HEK293 (cell line): ENCODE results near the gene HAUS6.

Experiments
- ATF2 ChIP-seq: fragments of 450-650 bp; formaldehyde crosslinking; IDR thresholded peaks from 2 replicates; pipeline ENCODE4 v1.5.1; 2016; ENCODE audit warnings: missing biosample characterization, missing genetic modification characterization, low read depth
- FEZF1 ChIP-seq: fragments of 450-650 bp; formaldehyde crosslinking; IDR thresholded peaks from 2 replicates; pipeline ENCODE4 v1.5.1; 2016; ENCODE audit warnings: missing biosample characterization, missing genetic modification characterization
- KLF16 ChIP-seq: fragments of 450-650 bp; formaldehyde crosslinking; IDR thresholded peaks from 2 replicates; pipeline ENCODE4 v1.5.1; 2017; ENCODE audit warnings: missing biosample characterization, missing genetic modification characterization
- KLF9 ChIP-seq: fragments of 450-650 bp; formaldehyde crosslinking; IDR thresholded peaks from 2 replicates; pipeline ENCODE4 v1.5.1; 2016; ENCODE audit warnings: missing biosample characterization, missing genetic modification characterization, low read depth
- MYNN ChIP-seq: fragments of 450-650 bp; formaldehyde crosslinking; IDR thresholded peaks from 2 replicates; pipeline ENCODE4 v1.5.1; 2016; ENCODE audit warnings: missing biosample characterization, missing genetic modification characterization, borderline replicate concordance
- MZF1 ChIP-seq: fragments of 450-650 bp; formaldehyde crosslinking; IDR thresholded peaks from 2 replicates; pipeline ENCODE4 v1.5.1; 2017; ENCODE audit warnings: missing biosample characterization, missing genetic modification characterization, borderline replicate concordance
- SCRT1 ChIP-seq: fragments of 450-650 bp; formaldehyde crosslinking; IDR thresholded peaks from 2 replicates; pipeline ENCODE4 v1.5.1; 2016; ENCODE audit warnings: missing biosample characterization, missing genetic modification characterization, borderline replicate concordance
- SP7 ChIP-seq: fragments of 450-650 bp; formaldehyde crosslinking; IDR thresholded peaks from 2 replicates; pipeline ENCODE4 v1.5.1; 2016; ENCODE audit warnings: missing biosample characterization, missing genetic modification characterization
- ZBTB11 ChIP-seq: fragments of 450-650 bp; formaldehyde crosslinking; conservative IDR thresholded peaks from 2 replicates; pipeline ENCODE4 v1.5.1; 2016; ENCODE audit warnings: low read depth, missing biosample characterization, missing genetic modification characterization
- ZBTB49 ChIP-seq: fragments of 450-650 bp; formaldehyde crosslinking; IDR thresholded peaks from 2 replicates; pipeline ENCODE4 v1.5.1; 2016; ENCODE audit warnings: missing biosample characterization, missing genetic modification characterization, low read depth
- ZEB2 ChIP-seq: fragments of 450-650 bp; formaldehyde crosslinking; IDR thresholded peaks from 2 replicates; pipeline ENCODE4 v1.5.1; 2016; ENCODE audit warnings: missing biosample characterization, missing genetic modification characterization
- ZNF169 ChIP-seq: fragments of 450-650 bp; formaldehyde crosslinking; IDR thresholded peaks from 2 replicates; pipeline ENCODE4 v1.5.1; 2016; ENCODE audit warnings: missing biosample characterization, missing genetic modification characterization
- ZNF174 ChIP-seq: fragments of 450-650 bp; formaldehyde crosslinking; IDR thresholded peaks from 2 replicates; pipeline ENCODE4 v1.5.0; 2017; ENCODE audit warnings: missing biosample characterization, mild to moderate bottlenecking, missing genetic modification characterization
- ZNF202 ChIP-seq: fragments of 450-650 bp; formaldehyde crosslinking; IDR thresholded peaks from 2 replicates; pipeline ENCODE4 v1.5.1; 2016; ENCODE audit warnings: missing biosample characterization, missing genetic modification characterization, borderline replicate concordance
- ZNF449 ChIP-seq: fragments of 450-650 bp; formaldehyde crosslinking; IDR thresholded peaks from 2 replicates; pipeline ENCODE4 v1.5.1; 2017; ENCODE audit warnings: missing biosample characterization, mild to moderate bottlenecking, missing genetic modification characterization, moderate library complexity
- ZNF501 ChIP-seq: fragments of 450-650 bp; formaldehyde crosslinking; IDR thresholded peaks from 2 replicates; pipeline ENCODE4 v1.5.1; 2016; ENCODE audit warnings: missing biosample characterization, missing genetic modification characterization
- ZNF785 ChIP-seq: fragments of 450-650 bp; formaldehyde crosslinking; IDR thresholded peaks from 2 replicates; pipeline ENCODE4 v1.5.1; 2016; ENCODE audit warnings: missing biosample characterization, missing genetic modification characterization
- ZNF843 ChIP-seq: fragments of 450-650 bp; formaldehyde crosslinking; IDR thresholded peaks from 2 replicates; pipeline ENCODE4 v1.5.1; 2016; ENCODE audit warnings: missing biosample characterization, missing genetic modification characterization
- ZSCAN16 ChIP-seq: fragments of 450-650 bp; formaldehyde crosslinking; IDR thresholded peaks from 2 replicates; pipeline ENCODE4 v1.5.1; 2016; ENCODE audit warnings: missing biosample characterization, missing genetic modification characterization
- ZSCAN18 ChIP-seq: fragments of 450-650 bp; formaldehyde crosslinking; IDR thresholded peaks from 2 replicates; pipeline ENCODE4 v1.5.1; 2016; ENCODE audit warnings: missing biosample characterization, missing genetic modification characterization

Gene HAUS6

GRCh38 chr9:19048966-19049916, 53.5 kb downstream of the HAUS6 start, which contains the start of gene RRAGA (continued):
- peak; percentile 55; the same call in 1 of the 2 replicates for TF ChIP-seq ZNF843
- no peak for TF ChIP-seq ZNF785 (tag by site-specific recombination)
- TF ChIP-seq KLF9 (tag by site-specific recombination) = peak; percentile 69; the same call in 1 of the 2 replicates
- TF ChIP-seq SCRT1 (tag by site-specific recombination) = peak; percentile 92
- TF ChIP-seq MYNN (tag by site-specific recombination) = 0 out of 2 replicates have a peak, but pooled peaks have one; percentile 47
- TF ChIP-seq MZF1 (tag by site-specific recombination) = no peak
- TF ChIP-seq ZNF449 (tag by site-specific recombination) = 0 out of 2 replicates have a peak, but pooled peaks have one; percentile 28
- TF ChIP-seq ATF2 (tag by site-specific recombination) = no peak
- peak; percentile 93; the same call in 1 of the 2 replicates for TF ChIP-seq ZNF501 (tag by site-specific recombination)
- TF ChIP-seq ZEB2 (tag by site-specific recombination) = peak; percentile 89
- no peak for TF ChIP-seq ZBTB49
- TF ChIP-seq ZNF169 (tag by site-specific recombination) = no peak
- peak; percentile 85 for TF ChIP-seq ZBTB11 (tag by site-specific recombination)
- TF ChIP-seq ZSCAN18 (tag by site-specific recombination) = no peak
- TF ChIP-seq KLF16 (tag by site-specific recombination) = peak; percentile 80
- no peak for TF ChIP-seq ZNF174 (tag by site-specific recombination)
- TF ChIP-seq ZSCAN16 (tag by site-specific recombination) = no peak
- no peak for TF ChIP-seq FEZF1 (tag by site-specific recombination)
- TF ChIP-seq ZNF202 (tag by site-specific recombination) = no peak
- peak; percentile 75 for TF ChIP-seq SP7 (tag by site-specific recombination)
